ENCODE measurements around the gene DBF4B. TPM values are rescaled to one million over a fixed set of nuclear protein-coding genes. Genes with fewer than 3 reads are reported as not detected.

The DBF4B gene
- polyA plus RNA-seq, 1 experiment, result 3.0 TPM

GRCh38 chr17:44792276-44792675, 83.8 kb downstream of the DBF4B start:
- Histone ChIP-seq H3K4me3 (ENCODE audit: low read depth, low read length) (no peak overlapping the region), H3K27ac (ENCODE audit: low read depth, low read length) (no peak overlapping the region), H3K9me3 (ENCODE audit: control insufficient read depth, insufficient read depth, low read length) (no peaks in the 10 kb centered on the region; the same call in 1 of the 2 replicates), H3K27me3 (ENCODE audit: control insufficient read depth, insufficient read depth, low read length) (no peaks in the 10 kb centered on the region)
- ChIA-PET CTCF (interaction anchor here (0.9 to 1.5 kb wide), 4 partner anchors 11 to 343 kb away, joined by 3 to 4 read pairs (median 4); partner anchors contain the start of gene ACBD4), POLR2A (interaction anchor here (0.5 to 0.7 kb wide), 2 partner anchors 14 to 356 kb away, joined by 4 to 7 read pairs; partner anchors contain the start of gene HEXIM1)
- no peak for TF ChIP-seq CTCF (IDR thresholded peaks at IDR 0.05; ENCODE audit: low read depth, low read length)
- peak; percentile 26 for DNase-seq (ENCODE audit: low read depth, low spot score)

DNA sequence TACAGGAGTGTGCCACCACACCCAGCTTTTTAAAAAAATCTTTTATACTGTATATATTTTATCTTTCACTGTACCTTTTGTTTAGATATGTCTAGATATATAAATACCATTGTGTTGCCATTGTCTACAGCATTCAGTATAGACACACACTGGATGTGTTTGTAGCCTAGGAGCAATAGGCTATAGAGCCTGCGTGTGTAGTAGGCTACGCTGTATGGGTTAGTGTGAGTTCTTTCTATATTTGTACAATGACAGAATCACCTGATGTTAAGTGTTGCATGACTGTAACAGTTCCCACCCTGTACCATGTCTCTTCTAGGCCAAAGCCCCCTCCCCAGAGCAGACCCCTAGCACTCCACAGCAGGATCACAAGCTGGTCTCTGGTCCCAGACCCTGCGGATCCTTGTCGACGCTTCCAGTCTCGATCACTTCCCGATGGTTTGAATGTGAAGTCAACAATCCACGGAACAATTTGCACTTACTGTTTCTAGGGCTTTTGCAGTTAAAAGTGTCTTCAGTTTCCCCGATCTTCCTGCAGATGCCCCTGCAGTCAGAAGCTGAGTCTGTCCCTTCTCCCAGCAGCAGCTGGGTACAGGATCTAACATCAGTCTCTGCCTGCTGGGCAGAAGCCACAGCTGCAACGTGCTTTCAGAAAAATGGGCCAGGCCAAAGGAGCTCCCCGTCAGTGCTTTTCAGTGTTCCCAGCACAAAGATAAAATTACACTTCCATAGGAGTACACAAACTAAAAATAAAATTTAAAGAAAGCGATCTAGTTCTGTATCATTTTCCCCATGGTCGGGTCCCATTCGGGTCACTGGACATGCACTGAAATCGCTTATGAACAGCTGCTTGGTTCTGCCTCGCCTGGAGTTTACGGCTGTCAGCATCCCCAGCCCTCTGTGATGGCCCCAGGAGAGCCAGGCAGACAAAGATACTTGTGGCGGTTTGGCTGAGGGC, 85.7 kb downstream of the DBF4B start:
- no peak for DNase-seq (ENCODE audit: low read depth, low spot score)
- peak overlapping the region; percentile 96 for H3K27ac ChIP-seq (ENCODE audit: low read depth, low read length)
- no peak overlapping the region for H3K4me3 ChIP-seq (ENCODE audit: low read depth, low read length)
- no peaks in the 10 kb centered on the region for H3K27me3 ChIP-seq (ENCODE audit: control insufficient read depth, insufficient read depth, low read length)
- ChIA-PET CTCF (interaction anchor here (0.8 to 1.5 kb wide), 4 partner anchors 12 to 70 kb away, joined by 3 to 5 read pairs (median 4); no protein-coding TSS in a partner anchor), POLR2A (interaction anchor here (0.5 to 1.4 kb wide), 8 partner anchors 14 to 125 kb away, joined by 3 to 11 read pairs (median 3); no protein-coding TSS in a partner anchor)
- H3K9me3 ChIP-seq (ENCODE audit: control insufficient read depth, insufficient read depth, low read length), result no peaks in the 10 kb centered on the region
- no peak for TF ChIP-seq CTCF (IDR thresholded peaks at IDR 0.05; ENCODE audit: low read depth, low read length)

DNA sequence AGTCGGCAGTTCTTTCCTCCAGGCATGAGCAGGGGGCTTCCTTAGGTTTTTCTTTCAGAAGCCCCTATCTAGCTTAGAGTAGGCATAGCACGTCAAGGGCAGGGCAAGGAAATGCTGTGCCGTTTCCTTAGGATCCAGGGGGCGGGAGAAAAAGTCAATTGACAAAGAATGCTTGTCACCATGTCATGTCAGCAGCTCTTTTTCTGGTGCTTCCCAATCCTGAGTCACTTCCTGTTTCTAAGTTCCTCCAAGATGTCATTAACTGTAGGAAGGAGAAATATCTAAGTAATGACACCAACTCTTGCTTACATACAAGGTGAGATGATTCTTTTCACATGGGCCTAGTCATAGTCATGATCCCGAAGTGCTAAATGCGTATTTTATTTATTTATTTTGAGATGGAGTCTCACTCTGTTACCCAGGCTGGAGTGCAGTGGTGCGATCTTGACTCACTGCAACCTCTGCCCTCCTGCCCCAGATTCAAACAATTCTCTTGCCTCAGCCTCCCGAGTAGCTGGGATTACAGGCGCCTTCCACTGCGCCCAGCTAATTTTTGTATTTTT, 86.5 kb downstream of the DBF4B start:
- Histone ChIP-seq H3K9me3 (ENCODE audit: control insufficient read depth, insufficient read depth, low read length) (no peaks in the 10 kb centered on the region), H3K4me3 (ENCODE audit: low read depth, low read length) (no peak overlapping the region), H3K27me3 (ENCODE audit: control insufficient read depth, insufficient read depth, low read length) (no peaks in the 10 kb centered on the region), H3K27ac (ENCODE audit: low read depth, low read length) (peak overlapping the region; percentile 96)
- no peak for TF ChIP-seq CTCF (IDR thresholded peaks at IDR 0.05; ENCODE audit: low read depth, low read length)
- peak; percentile 71 for DNase-seq (ENCODE audit: low read depth, low spot score)
- CTCF ChIA-PET, result interaction anchor here (0.8 to 1.4 kb wide), 3 partner anchors 16 to 69 kb away, joined by 4 to 5 read pairs (median 5); no protein-coding TSS in a partner anchor
- POLR2A ChIA-PET, result interaction anchor here (0.6 to 1.4 kb wide), 6 partner anchors 15 to 187 kb away, joined by 3 to 6 read pairs (median 3); no protein-coding TSS in a partner anchor

GRCh38 chr17:44795421-44795820, 87.0 kb downstream of the DBF4B start:
- DNase-seq (ENCODE audit: low read depth, low spot score), result no peak
- POLR2A ChIA-PET, result interaction anchor here (0.6 to 1.4 kb wide), 4 partner anchors 16 to 187 kb away, joined by 3 to 6 read pairs (median 4); no protein-coding TSS in a partner anchor
- CTCF ChIA-PET, result interaction anchor here (1.2 to 1.4 kb wide), 2 partner anchors 49 to 84 kb away, joined by 3 to 5 read pairs; no protein-coding TSS in a partner anchor
- H3K27me3 ChIP-seq (ENCODE audit: control insufficient read depth, insufficient read depth, low read length), result no peaks in the 10 kb centered on the region
- TF ChIP-seq CTCF (IDR thresholded peaks at IDR 0.05; ENCODE audit: low read depth, low read length), result no peak
- H3K27ac ChIP-seq (ENCODE audit: low read depth, low read length), result peak overlapping the region; percentile 96
- no peak overlapping the region for H3K4me3 ChIP-seq (ENCODE audit: low read depth, low read length)
- no peaks in the 10 kb centered on the region for H3K9me3 ChIP-seq (ENCODE audit: control insufficient read depth, insufficient read depth, low read length)

All from AG04450 (cell line).